Memory B cell (primary cell): ENCODE data around the gene SLC38A1.

Experiments
- ATAC-seq: fragments of 150-1000 bp; cut with Tn5 transposase; 2 replicates; pipeline ENCODE4 v1.10.0; 2021; ENCODE audit warnings: low read depth, mild to moderate bottlenecking, moderate library complexity
- DNase-seq, 2 donors: peaks; one replicate each; pipeline ENCODE4 v3.0.0; 2022; ENCODE audit warnings: low spot score in 2 of 2
- H3K27ac Mint-ChIP-seq: one replicate; pipeline ENCODE4 v1.8.0; 2022; ENCODE audit warnings: mild to moderate bottlenecking, moderate library complexity, mixed read lengths
- H3K27me3 Mint-ChIP-seq: one replicate; pipeline ENCODE4 v1.8.0; 2022; ENCODE audit warnings: mixed read lengths
- H3K36me3 Mint-ChIP-seq: one replicate; pipeline ENCODE4 v1.8.0; 2022; ENCODE audit warnings: mild to moderate bottlenecking, mixed read lengths
- H3K4me1 Mint-ChIP-seq: one replicate; pipeline ENCODE4 v1.8.0; 2022; ENCODE audit warnings: mixed read lengths
- H3K4me3 Mint-ChIP-seq: one replicate; pipeline ENCODE4 v1.8.0; 2022; ENCODE audit warnings: mild to moderate bottlenecking, moderate library complexity, mixed read lengths
- H3K9me3 Mint-ChIP-seq: one replicate; pipeline ENCODE4 v1.8.0; 2022; ENCODE audit warnings: mixed read lengths

The SLC38A1 gene

DNA sequence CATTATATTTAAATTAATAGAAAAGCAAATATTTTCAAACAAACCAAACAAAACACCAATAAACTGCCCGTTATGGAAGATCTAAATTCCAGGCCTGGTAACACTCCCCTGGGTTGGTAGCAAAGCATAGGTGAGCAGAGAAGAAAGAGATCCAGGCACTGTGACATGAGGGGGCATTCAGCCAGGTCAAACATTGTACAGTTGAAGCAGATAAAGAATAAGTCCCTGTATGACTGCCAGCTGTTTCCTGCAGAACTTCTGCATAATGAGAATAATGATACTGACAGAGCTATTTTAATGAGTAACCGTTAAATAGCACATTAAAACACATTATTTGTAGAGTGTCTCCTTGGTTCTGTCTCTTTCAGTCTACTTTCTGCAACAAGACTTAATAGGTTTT lies 35.4 kb downstream of the SLC38A1 start:
- peak overlapping the region; percentile 79 for H3K27ac Mint-ChIP-seq
- H3K4me3 Mint-ChIP-seq: no peak overlapping the region
- H3K27me3 Mint-ChIP-seq: no peaks in the 10 kb centered on the region
- H3K36me3 Mint-ChIP-seq: peaks cover 30% of the 10 kb centered on the region
- ATAC-seq (peak; percentile 44), DNase-seq (no peak)
- H3K4me1 Mint-ChIP-seq: peaks cover 34% of the 10 kb centered on the region
- no peaks in the 10 kb centered on the region for H3K9me3 Mint-ChIP-seq

DNA sequence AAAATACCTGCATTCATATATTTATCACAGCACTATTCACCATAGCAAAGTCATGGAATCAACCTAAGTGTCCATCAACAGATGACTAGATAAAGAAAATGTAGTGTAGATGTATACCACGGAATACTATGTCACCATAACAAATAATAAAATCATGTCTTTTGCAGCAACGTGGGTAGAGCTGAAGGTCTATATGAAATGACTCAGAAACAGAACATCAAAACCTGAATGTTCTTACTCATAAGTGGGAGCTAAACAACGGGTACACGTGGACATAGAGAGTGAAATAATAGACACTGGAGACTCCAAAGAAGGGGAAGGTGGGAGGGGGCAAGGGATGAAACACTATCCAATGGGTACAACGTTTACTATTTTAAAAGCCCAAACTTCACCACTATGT lies 37.9 kb downstream of the SLC38A1 start:
- DNase-seq: no peak
- peak overlapping the region; percentile 78 for H3K27ac Mint-ChIP-seq
- H3K36me3 Mint-ChIP-seq: peaks cover 33% of the 10 kb centered on the region
- H3K9me3 Mint-ChIP-seq: no peaks in the 10 kb centered on the region
- H3K4me3 Mint-ChIP-seq: no peak overlapping the region
- ATAC-seq: no peak
- H3K4me1 Mint-ChIP-seq: peaks cover 39% of the 10 kb centered on the region
- no peaks in the 10 kb centered on the region for H3K27me3 Mint-ChIP-seq

DNA sequence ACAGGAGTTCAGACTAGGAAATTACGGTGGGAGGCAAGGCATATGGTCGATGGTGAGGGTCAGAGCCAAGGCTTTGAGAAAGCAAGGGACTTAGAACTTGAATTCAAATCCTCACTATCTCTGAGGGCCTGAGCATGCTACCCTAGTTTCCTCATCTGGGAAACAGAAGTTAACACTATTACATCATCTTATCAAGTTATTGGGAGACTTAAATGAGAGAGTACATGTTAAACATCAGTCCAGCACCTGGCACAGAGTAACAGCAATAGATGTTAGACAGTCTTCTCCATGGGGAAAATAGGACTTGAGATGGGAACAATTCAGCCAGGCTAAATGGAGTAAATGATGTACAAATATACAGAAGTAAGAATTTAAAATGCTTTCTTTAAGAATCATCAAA lies 38.5 kb downstream of the SLC38A1 start:
- no peak overlapping the region for H3K4me3 Mint-ChIP-seq
- peak overlapping the region; percentile 62 for H3K27ac Mint-ChIP-seq
- no peaks in the 10 kb centered on the region for H3K9me3 Mint-ChIP-seq
- peaks cover 36% of the 10 kb centered on the region for H3K36me3 Mint-ChIP-seq
- ATAC-seq (no peak), DNase-seq (no peak)
- H3K27me3 Mint-ChIP-seq: no peaks in the 10 kb centered on the region
- peaks cover 40% of the 10 kb centered on the region for H3K4me1 Mint-ChIP-seq

DNA sequence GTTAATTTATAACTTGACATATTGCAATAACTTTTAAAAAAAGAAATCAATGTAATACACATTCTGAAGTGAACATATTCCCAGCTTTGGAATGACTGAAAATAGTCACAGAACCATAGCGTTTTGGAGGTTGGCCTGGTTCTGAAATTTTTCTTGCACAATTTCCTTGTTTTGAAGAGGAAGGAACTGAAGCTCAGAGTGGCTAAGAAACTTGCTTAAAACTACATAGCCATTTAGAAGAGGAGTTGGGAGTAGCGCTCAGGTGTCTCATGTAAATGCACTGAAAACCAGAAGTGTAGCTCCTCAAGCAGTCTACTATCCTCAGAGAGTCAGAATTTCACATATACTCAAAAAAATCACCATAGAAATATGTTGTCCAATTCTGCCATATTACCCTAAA lies 41.2 kb downstream of the SLC38A1 start:
- Mint-ChIP-seq H3K36me3 (peaks cover 43% of the 10 kb centered on the region), H3K9me3 (no peaks in the 10 kb centered on the region), H3K4me3 (no peak overlapping the region), H3K27me3 (no peaks in the 10 kb centered on the region), H3K4me1 (peaks cover 37% of the 10 kb centered on the region), H3K27ac (peak overlapping the region; percentile 89)
- DNase-seq: no peak
- ATAC-seq: peak; percentile 64

DNA sequence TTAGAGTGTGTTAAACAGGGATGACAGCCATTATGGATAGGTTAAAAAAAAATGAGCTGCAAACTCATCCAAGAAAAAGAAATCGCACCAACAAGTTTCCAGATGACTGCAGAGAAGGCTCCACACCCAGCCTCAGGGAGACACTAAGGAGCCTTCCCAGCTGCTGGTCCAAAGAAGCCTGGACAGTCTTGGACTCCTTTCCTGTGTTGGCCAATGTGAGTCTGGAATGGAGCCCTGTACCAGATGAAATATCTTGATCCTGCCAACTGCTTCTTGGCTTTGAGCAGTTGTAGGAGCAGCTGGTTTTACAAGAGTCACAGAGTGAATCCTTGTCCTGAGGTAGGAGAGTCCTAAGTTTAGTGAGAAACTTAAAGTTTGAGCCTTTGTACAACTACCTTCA lies 44.5 kb downstream of the SLC38A1 start:
- Mint-ChIP-seq H3K4me1 (peaks cover 52% of the 10 kb centered on the region), H3K9me3 (no peaks in the 10 kb centered on the region), H3K36me3 (peaks cover 44% of the 10 kb centered on the region), H3K27me3 (no peaks in the 10 kb centered on the region), H3K4me3 (no peak overlapping the region), H3K27ac (peak overlapping the region; percentile 60)
- DNase-seq (no peak), ATAC-seq (no peak)

DNA sequence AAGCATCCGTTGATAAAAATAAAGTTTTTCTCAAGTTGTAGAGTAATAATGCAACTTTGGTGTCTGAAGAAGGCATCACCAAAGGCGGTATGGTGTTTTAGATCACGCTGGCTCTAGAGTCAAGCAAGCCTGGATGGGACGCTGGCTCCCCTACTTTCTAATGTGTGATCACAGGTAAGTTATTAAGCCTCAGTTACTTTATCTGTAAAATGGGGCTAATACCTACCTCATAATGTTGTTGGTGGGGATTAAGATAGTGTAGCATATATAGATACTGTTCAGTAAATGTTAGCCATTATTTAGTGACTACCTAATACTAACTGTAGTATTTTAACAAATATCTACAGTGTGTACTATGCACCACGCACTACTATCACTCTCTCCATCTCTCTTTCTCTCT lies 45.8 kb downstream of the SLC38A1 start:
- no peaks in the 10 kb centered on the region for H3K9me3 Mint-ChIP-seq
- H3K4me3 Mint-ChIP-seq: no peak overlapping the region
- peaks cover 58% of the 10 kb centered on the region for H3K4me1 Mint-ChIP-seq
- peak overlapping the region; percentile 5 for H3K27ac Mint-ChIP-seq
- DNase-seq (no peak), ATAC-seq (no peak)
- peaks cover 43% of the 10 kb centered on the region for H3K36me3 Mint-ChIP-seq
- H3K27me3 Mint-ChIP-seq: no peaks in the 10 kb centered on the region

DNA sequence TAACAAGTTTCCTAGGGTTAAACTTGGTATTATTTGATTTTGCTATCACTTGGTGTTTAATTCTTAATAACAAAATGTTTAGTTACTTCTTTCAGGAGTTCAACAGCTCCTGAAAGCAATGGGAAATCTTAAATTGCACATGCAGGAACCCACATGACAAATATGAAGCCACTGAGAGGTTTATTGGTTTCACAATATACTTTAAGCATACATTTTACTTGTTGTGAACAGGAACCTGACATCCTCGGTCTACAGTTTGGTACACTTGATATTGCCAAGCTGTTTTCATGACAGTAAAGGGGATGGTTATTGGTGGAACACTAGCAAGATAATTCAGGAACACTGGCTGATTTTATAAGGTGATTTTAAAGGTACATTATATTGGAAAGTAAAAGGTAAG lies 46.2 kb downstream of the SLC38A1 start:
- Mint-ChIP-seq H3K4me3 (no peak overlapping the region), H3K27ac (peak overlapping the region; percentile 99)
- ATAC-seq: no peak

DNA sequence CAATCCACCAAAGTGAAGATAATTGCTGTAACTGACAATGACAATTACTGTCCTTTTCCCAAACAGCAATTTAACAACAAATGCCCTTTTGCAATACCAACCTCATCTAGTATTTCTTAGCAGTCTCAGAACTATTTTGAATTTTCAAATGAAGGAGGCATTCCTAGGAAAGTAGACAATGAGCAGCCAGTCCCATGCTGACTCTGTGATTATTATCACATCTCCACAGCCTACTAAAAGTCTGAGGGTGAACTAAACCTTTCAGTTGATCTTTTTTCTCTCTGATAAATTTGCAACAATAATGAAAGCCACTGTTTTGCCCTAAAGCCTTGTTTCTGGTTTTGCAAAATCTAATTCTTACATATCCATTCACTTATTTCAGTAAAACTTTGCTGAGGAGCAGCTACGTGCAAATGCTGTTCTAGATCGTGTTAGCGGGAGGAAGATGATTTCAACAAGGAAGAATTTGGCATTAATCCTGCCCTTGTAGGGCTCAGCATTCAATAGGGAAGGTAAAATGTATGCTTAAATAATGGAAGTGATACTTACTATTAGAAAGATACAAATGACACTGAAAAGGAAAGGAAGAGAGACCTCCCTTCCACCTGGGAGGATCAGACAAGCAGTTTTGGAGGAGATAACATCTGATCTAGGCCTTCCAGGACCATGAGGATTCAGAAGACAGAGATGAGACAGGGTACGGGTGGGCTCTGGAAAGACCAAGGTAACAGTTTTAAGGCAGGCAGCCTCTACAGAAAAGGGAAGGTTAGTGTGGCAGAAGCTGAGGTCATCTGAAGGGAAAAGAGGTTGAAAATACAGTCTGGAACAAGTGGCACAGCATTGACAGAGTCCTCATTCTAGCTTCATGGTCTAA lies 47.4 kb downstream of the SLC38A1 start:
- peak overlapping the region; percentile 99 for H3K27ac Mint-ChIP-seq
- no peak overlapping the region for H3K4me3 Mint-ChIP-seq
- no peaks in the 10 kb centered on the region for H3K27me3 Mint-ChIP-seq
- H3K9me3 Mint-ChIP-seq: no peaks in the 10 kb centered on the region
- DNase-seq (no peak), ATAC-seq (no peak)
- H3K36me3 Mint-ChIP-seq: peaks cover 37% of the 10 kb centered on the region
- peaks cover 56% of the 10 kb centered on the region for H3K4me1 Mint-ChIP-seq

More for the DNA sequence above, 46.2 kb downstream of the SLC38A1 start:
- no peak for DNase-seq
- peaks cover 56% of the 10 kb centered on the region for H3K4me1 Mint-ChIP-seq
- H3K9me3 Mint-ChIP-seq: no peaks in the 10 kb centered on the region
- H3K27me3 Mint-ChIP-seq: no peaks in the 10 kb centered on the region
- H3K36me3 Mint-ChIP-seq: peaks cover 39% of the 10 kb centered on the region

DNA sequence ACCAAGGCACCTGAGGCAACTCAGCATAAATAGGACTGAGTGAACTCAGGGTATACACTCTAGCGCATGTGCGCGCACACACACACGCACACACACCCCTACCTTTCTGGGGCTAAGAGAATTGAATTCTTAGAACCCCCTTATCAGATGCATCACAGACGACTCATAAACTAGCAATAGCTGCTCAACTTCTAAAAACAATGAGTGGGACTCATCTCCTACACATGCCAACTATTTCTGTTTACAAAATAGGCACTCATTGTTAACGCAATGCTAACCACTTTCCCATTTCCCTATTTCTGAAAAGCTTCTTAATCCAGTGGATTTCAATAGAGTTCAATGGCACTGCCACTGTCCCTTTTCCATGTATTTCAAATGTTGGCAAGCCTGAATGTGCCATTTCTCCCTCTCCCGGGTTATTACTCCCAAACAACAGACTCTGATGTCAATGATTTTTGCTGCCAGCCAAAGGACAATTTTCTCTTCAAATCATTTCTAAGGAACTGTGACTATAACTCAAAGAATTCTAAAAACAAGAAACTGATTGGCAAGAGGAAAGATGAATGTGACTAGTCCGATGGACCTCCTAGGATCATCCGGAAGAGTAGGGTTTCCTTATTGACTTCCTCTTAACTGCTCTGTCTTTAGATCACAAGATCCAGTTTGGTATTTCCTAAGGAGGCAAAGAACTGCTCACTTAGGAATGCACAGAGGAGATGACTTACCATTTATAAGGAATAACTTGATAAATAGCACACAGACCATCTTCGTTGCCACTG lies 48.8 kb downstream of the SLC38A1 start:
- Mint-ChIP-seq H3K36me3 (peaks cover 38% of the 10 kb centered on the region), H3K27ac (peak overlapping the region; percentile 99), H3K4me1 (peaks cover 67% of the 10 kb centered on the region), H3K27me3 (no peaks in the 10 kb centered on the region), H3K9me3 (no peaks in the 10 kb centered on the region), H3K4me3 (no peak overlapping the region)
- no peak for ATAC-seq
- no peak for DNase-seq

DNA sequence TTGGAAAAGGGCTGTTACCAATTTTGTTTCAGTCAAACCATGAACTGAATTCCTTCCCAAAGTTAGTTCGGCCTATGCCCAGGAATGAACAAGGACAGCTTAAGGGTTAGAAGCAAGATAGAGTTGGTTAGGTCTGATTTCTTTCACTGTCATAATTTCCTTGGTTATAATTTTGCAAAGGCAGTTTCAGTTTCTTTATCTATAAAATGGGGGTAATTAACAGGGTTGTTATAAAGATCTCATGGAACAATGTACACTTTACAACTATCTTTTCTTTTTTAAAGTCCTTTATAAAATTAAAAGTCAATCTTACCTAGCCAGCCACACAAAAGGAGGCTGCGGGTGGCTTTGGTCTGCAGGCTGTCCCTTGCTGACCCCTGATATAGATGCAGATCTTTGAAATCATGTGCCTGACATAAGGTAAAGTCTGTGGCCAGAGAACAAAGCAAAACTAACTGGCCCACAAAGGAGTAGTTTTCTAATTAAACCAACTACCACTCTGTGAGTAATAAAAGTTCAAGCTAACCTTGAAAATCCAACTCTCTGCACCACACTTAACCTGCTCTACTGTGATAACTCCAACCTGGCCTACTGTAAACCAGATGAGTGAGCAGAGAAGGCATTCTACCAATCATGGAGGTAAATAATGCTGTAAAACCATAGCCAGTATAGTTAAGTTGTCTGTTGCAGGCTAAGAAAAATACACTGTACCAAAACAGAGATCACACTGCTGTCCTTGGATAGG lies 49.5 kb downstream of the SLC38A1 start:
- DNase-seq (no peak), ATAC-seq (no peak)
- H3K4me1 Mint-ChIP-seq: peaks cover 70% of the 10 kb centered on the region
- no peaks in the 10 kb centered on the region for H3K27me3 Mint-ChIP-seq
- H3K4me3 Mint-ChIP-seq: peak overlapping the region; percentile 73
- H3K27ac Mint-ChIP-seq: peak overlapping the region; percentile 99
- peaks cover 34% of the 10 kb centered on the region for H3K36me3 Mint-ChIP-seq
- H3K9me3 Mint-ChIP-seq: no peaks in the 10 kb centered on the region

DNA sequence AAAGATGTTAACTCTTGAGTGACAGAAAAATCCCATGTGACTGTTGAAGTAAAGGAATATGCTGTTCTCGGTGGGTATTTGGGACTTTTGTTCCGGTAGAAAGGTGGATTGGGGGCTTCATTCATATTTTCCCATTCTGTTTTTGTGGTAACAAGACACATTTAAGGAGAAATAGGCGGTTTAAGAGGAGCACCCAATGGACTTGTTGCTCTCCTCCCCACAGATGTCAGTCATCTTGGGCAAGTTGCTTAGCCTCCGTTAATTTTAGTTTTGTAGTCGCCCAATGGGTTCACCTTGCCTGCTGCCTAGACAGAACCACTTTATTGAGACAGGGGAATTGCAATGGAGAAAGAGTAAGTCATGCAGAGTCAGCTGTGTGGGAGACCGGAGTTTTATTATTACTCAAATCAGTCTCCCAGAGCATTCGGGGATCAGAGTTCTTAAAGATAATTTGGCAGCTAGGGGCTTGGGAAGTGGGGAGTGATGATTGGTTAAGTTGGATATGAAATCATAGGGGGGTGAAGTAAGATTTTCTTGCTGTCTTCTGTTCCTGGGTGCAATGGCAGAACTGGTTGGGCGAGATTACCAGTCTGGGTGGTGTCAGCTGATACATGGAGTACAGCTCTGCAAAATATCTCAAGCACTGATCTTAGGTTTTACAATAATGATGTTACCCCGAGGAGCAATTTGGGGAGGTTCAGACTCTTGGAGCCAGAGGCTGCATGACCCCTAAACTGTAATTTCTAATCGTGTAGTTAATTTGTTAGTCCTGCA lies 50.3 kb downstream of the SLC38A1 start:
- ATAC-seq (no peak), DNase-seq (no peak)
- Mint-ChIP-seq H3K4me1 (peaks cover 66% of the 10 kb centered on the region), H3K27ac (peak overlapping the region; percentile 99), H3K4me3 (peak overlapping the region; percentile 73), H3K9me3 (no peaks in the 10 kb centered on the region), H3K27me3 (no peaks in the 10 kb centered on the region), H3K36me3 (peaks cover 31% of the 10 kb centered on the region)

DNA sequence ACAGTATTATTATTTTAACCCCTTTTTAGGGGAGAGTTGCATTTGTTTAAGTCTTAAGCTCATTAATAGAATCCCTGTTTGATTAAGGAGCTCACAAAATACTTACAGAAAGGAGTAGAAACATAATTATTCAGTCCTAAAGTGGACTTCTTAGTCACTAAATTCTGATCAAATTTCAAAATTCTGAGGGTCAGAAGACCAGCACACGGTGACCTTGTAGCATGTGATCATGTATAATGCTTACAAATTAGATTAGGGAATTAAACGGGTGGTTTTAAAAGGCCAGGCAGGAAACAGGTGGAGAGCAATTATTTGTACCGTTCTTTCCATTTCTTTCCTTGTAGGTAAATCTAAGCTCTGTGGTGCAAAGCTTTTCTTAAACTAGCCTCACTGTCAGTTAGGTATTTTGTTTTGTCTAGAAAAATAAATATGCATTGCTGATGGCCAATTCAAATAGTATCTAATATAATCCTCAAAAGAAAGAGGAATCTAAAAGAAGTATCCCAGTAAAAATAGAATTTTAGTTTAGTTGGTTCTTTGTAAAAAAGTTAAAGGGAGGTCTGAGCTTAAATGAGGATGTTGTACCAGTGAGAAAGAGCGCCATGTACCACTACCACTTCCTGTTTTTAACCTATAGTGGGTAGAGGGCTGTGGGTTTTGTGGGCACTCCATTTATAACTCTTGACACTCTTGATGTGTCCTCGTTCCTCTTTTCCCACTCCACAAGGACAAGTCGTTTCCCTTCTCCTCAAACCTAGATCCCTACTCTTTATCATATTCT lies 51.1 kb downstream of the SLC38A1 start:
- Mint-ChIP-seq H3K27ac (peak overlapping the region; percentile 99), H3K36me3 (peaks cover 33% of the 10 kb centered on the region), H3K9me3 (no peaks in the 10 kb centered on the region), H3K4me3 (peak overlapping the region; percentile 73), H3K27me3 (no peaks in the 10 kb centered on the region), H3K4me1 (peaks cover 68% of the 10 kb centered on the region)
- ATAC-seq (peak; percentile 81), DNase-seq (peak in 1 of 2 donors; percentile 48)
